ENCODE measurements around the gene PCDHGA1.

The PCDHGA1 gene

GRCh38 chr5:141512911-141513626, 182.8 kb downstream of the PCDHGA1 start:
- peak; percentile 69 for DNase-seq (ENCODE audit: extremely low read depth, insufficient read length)
- TF ChIP-seq, protein P1, sequence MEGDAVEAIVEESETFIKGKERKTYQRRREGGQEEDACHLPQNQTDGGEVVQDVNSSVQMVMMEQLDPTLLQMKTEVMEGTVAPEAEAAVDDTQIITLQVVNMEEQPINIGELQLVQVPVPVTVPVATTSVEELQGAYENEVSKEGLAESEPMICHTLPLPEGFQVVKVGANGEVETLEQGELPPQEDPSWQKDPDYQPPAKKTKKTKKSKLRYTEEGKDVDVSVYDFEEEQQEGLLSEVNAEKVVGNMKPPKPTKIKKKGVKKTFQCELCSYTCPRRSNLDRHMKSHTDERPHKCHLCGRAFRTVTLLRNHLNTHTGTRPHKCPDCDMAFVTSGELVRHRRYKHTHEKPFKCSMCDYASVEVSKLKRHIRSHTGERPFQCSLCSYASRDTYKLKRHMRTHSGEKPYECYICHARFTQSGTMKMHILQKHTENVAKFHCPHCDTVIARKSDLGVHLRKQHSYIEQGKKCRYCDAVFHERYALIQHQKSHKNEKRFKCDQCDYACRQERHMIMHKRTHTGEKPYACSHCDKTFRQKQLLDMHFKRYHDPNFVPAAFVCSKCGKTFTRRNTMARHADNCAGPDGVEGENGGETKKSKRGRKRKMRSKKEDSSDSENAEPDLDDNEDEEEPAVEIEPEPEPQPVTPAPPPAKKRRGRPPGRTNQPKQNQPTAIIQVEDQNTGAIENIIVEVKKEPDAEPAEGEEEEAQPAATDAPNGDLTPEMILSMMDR (IDR thresholded peaks at IDR 0.05; ENCODE audit: insufficient read depth, low read length, poor library complexity, severe bottlenecking): no peak
- Histone ChIP-seq H3K27me3 (replicated peaks; ENCODE audit: control insufficient read depth, insufficient read depth, low read length) (no peaks in the 10 kb centered on the region), H3K4me3 (replicated peaks; ENCODE audit: low read depth, low read length) (peak overlapping the region; percentile 42), H3K36me3 (ENCODE audit: control insufficient read depth, insufficient read depth, low read length) (peaks cover 8% of the 10 kb centered on the region)

DNA sequence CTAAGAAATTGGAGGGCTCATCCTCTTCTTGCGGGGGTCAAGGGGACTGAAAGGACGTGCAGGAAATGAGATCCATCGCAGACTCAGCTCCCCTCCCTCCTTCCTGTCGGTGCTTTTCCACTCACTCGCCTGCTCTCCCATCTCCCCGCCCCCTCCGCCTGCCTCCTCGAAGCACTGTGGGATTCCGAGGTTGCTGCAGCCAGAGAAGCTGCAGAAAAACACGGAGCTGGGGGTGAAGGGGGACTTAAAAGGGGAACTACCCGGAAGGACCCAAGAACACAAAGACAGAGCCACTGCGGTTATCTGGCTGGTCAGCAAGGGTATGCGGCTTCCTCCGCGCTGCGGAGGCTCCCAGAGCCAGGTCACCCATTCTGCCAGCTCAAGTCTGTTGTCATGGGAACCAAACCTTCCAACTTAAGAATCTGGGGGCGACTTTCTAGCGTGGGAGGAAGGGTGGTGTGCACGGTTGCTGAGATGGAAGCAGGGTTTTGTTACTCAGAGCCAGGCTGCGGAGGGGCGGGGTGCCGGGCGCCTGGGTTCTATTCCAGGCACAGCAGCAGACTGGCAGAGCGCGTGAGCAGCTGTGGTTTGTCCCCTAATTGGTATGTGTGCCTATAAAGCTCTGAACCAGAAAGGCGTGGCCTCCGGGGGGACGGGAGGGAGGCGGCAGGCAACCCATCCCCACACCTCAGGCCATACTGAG, 183.5 kb downstream of the PCDHGA1 start:
- H3K27me3 ChIP-seq (replicated peaks; ENCODE audit: control insufficient read depth, insufficient read depth, low read length): no peaks in the 10 kb centered on the region
- TF ChIP-seq, protein P1 (IDR thresholded peaks at IDR 0.05; ENCODE audit: insufficient read depth, low read length, poor library complexity, severe bottlenecking): no peak
- H3K36me3 ChIP-seq (ENCODE audit: control insufficient read depth, insufficient read depth, low read length): peaks cover 8% of the 10 kb centered on the region
- peak; percentile 85 for DNase-seq (ENCODE audit: extremely low read depth, insufficient read length)
- peak overlapping the region; percentile 33 for H3K4me3 ChIP-seq (replicated peaks; ENCODE audit: low read depth, low read length)

- H3K27me3 ChIP-seq (replicated peaks; ENCODE audit: control insufficient read depth, insufficient read depth, low read length): no peaks in the 10 kb centered on the region
- H3K4me3 ChIP-seq (replicated peaks; ENCODE audit: low read depth, low read length): no peak overlapping the region; the same call in 1 of the 2 replicates
- TF ChIP-seq, protein P1 (IDR thresholded peaks at IDR 0.05; ENCODE audit: insufficient read depth, low read length, poor library complexity, severe bottlenecking): no peak
- DNase-seq (ENCODE audit: extremely low read depth, insufficient read length): no peak
- peaks cover 11% of the 10 kb centered on the region for H3K36me3 ChIP-seq (ENCODE audit: control insufficient read depth, insufficient read depth, low read length)
Measured at GRCh38 chr5:141514330-141515133, 184.2 kb downstream of the PCDHGA1 start.

GRCh38 chr5:141515141-141515540, 184.8 kb downstream of the PCDHGA1 start:
- Histone ChIP-seq H3K36me3 (ENCODE audit: control insufficient read depth, insufficient read depth, low read length) (peaks cover 13% of the 10 kb centered on the region), H3K27me3 (replicated peaks; ENCODE audit: control insufficient read depth, insufficient read depth, low read length) (no peaks in the 10 kb centered on the region), H3K4me3 (replicated peaks; ENCODE audit: low read depth, low read length) (no peak overlapping the region)
- no peak for DNase-seq (ENCODE audit: extremely low read depth, insufficient read length)
- TF ChIP-seq, protein P1 (IDR thresholded peaks at IDR 0.05; ENCODE audit: insufficient read depth, low read length, poor library complexity, severe bottlenecking): no peak

GRCh38 chr5:141515946-141516671, 185.8 kb downstream of the PCDHGA1 start:
- Histone ChIP-seq H3K4me3 (replicated peaks; ENCODE audit: low read depth, low read length) (no peak overlapping the region), H3K27me3 (replicated peaks; ENCODE audit: control insufficient read depth, insufficient read depth, low read length) (no peaks in the 10 kb centered on the region), H3K36me3 (ENCODE audit: control insufficient read depth, insufficient read depth, low read length) (peaks cover 16% of the 10 kb centered on the region)
- TF ChIP-seq, protein P1 (IDR thresholded peaks at IDR 0.05; ENCODE audit: insufficient read depth, low read length, poor library complexity, severe bottlenecking): no peak
- no peak for DNase-seq (ENCODE audit: extremely low read depth, insufficient read length)
